Measurements from ENCODE around the gene FHIT.
"Not testable (repeated sequence)": the region's sequence is repeated elsewhere in the genome, so short reads cannot be mapped to it uniquely, and the experiment has no call there.

FHIT gene

GRCh38 chr3:59939826-59940426 is 1311.3 kb downstream of the FHIT start:
- DNase-seq, result no peak

GRCh38 chr3:59938828-59939227 is 1312.4 kb downstream of the FHIT start:
- DNase-seq, result no peak

- DNase-seq, result no peak
Observed at GRCh38 chr3:59937201-59937600, 1314.1 kb downstream of the FHIT start.

GRCh38 chr3:59936472-59936871 is 1314.8 kb downstream of the FHIT start:
- DNase-seq, result no peak

GRCh38 chr3:59935025-59935424 is 1316.2 kb downstream of the FHIT start:
- no peak for DNase-seq

GRCh38 chr3:59934560-59934959 is 1316.7 kb downstream of the FHIT start:
- DNase-seq, result not testable (repeated sequence)

GRCh38 chr3:59930170-59930569 is 1321.1 kb downstream of the FHIT start:
- no peak for DNase-seq

- DNase-seq, result no peak
Observed at GRCh38 chr3:59927056-59927455, 1324.2 kb downstream of the FHIT start.

- no peak for DNase-seq
Observed at GRCh38 chr3:59925946-59926345, 1325.3 kb downstream of the FHIT start.

- no peak for DNase-seq
Observed at GRCh38 chr3:59922192-59922591, 1329.1 kb downstream of the FHIT start.

GRCh38 chr3:59920822-59921221 is 1330.4 kb downstream of the FHIT start:
- no peak for DNase-seq

GRCh38 chr3:59919586-59919985 is 1331.7 kb downstream of the FHIT start:
- DNase-seq, result no peak

GRCh38 chr3:59914251-59914650 is 1337.0 kb downstream of the FHIT start:
- DNase-seq, result no peak

- DNase-seq, result no peak
Observed at GRCh38 chr3:59913645-59914044, 1337.6 kb downstream of the FHIT start.

- no peak for DNase-seq
Observed at GRCh38 chr3:59908701-59909100, 1342.6 kb downstream of the FHIT start.

GRCh38 chr3:59908280-59908679 is 1343.0 kb downstream of the FHIT start:
- no peak for DNase-seq

- DNase-seq, result no peak
Observed at GRCh38 chr3:59904296-59904695, 1347.0 kb downstream of the FHIT start.

GRCh38 chr3:59899061-59899460 is 1352.2 kb downstream of the FHIT start:
- no peak for DNase-seq

- no peak for DNase-seq
Observed at GRCh38 chr3:59895972-59896371, 1355.3 kb downstream of the FHIT start.

GRCh38 chr3:59894425-59895121 is 1356.7 kb downstream of the FHIT start:
- DNase-seq, result no peak

GRCh38 chr3:59890639-59891038 is 1360.6 kb downstream of the FHIT start:
- no peak for DNase-seq

GRCh38 chr3:59886790-59887189 is 1364.5 kb downstream of the FHIT start:
- DNase-seq, result no peak

GRCh38 chr3:59885899-59886400 is 1365.3 kb downstream of the FHIT start:
- DNase-seq, result no peak

- no peak for DNase-seq
Observed at GRCh38 chr3:59885101-59885500, 1366.2 kb downstream of the FHIT start.

- no peak for DNase-seq
Observed at GRCh38 chr3:59884409-59884808, 1366.8 kb downstream of the FHIT start.

Measured in NCI-H187 treated with DMSO at 0.1 percent for 48 hours (cell line).